Measurements from ENCODE around the gene IGLON5. TPM values are rescaled to one million over a fixed set of nuclear protein-coding genes. Genes with fewer than 3 reads are reported as not detected.
A peak's percentile ranks its signal among the peaks of the same experiment; 100 is the strongest.

Gene IGLON5
- total and polyA plus RNA-seq, 2 experiments from 2014 or later = 5.0 to 29.1 TPM

DNA sequence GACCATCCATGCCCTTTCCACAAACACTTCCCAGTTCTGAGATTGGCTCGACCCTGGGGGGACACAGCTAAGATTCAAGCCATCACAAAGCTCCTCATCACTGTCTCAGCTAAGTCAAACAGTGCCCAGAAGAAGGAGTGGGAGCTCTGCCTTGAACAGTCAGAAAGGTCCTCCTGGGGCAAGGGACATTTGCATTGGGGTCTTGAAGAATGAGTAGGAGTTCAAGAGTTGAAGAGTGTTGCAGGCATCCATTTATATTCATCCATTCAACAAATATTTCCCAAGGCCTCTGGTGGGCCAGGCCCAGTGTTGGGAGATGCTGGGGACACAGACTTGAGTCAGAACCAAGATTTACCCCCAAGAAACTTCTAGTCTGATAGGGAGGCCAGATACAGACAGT lies 6.5 kb downstream of the IGLON5 start:
- Mint-ChIP-seq H3K36me3 (ENCODE audit: low read depth) (peaks cover 18% of the 10 kb centered on the region), H3K27me3 (ENCODE audit: insufficient read depth, low read depth, poor library complexity) (peaks cover 8% of the 10 kb centered on the region), H3K4me3 (no peak overlapping the region), H3K27ac (no peak overlapping the region), H3K9me3 (peaks cover 7% of the 10 kb centered on the region), H3K4me1 (peaks cover 12% of the 10 kb centered on the region)
- Histone ChIP-seq H3K4me3 (no peak overlapping the region), H4K20me1 (replicated peaks; ENCODE audit: insufficient read depth) (no peaks in the 10 kb centered on the region; the same call in 1 of the 2 replicates), H2AFZ (no peak overlapping the region), H3F3A (replicated peaks; ENCODE audit: low read depth) (no peaks in the 10 kb centered on the region), H3K27me3 (ENCODE audit: insufficient read depth) (no peaks in the 10 kb centered on the region), H3K27ac (ENCODE audit: low read depth) (no peak overlapping the region), H3K36me3 (ENCODE audit: insufficient read depth) (no peaks in the 10 kb centered on the region), H3K4me1 (ENCODE audit: insufficient read depth) (peaks cover 4% of the 10 kb centered on the region), H3K9me2 (ENCODE audit: insufficient read depth) (no peaks in the 10 kb centered on the region), H3K4me2 (no peak overlapping the region), H3K79me2 (replicated peaks; ENCODE audit: insufficient read depth) (no peaks in the 10 kb centered on the region)
- TF ChIP-seq JUNB (IDR thresholded peaks at IDR 0.05; ENCODE audit: unreplicated experiment) (no peak), POLR2AphosphoS5 (IDR thresholded peaks at IDR 0.05; ENCODE audit: low read depth) (no peak), EZH2phosphoT487 (IDR thresholded peaks at IDR 0.05; ENCODE audit: unreplicated experiment) (no peak), ZNF114 (CRISPR knock-in tag; IDR thresholded peaks at IDR 0.05) (no peak), CREB1 (CRISPR knock-in tag; IDR thresholded peaks at IDR 0.05; ENCODE audit: low read depth) (no peak)
- ATAC-seq = no peak
- no peak for DNase-seq (ENCODE audit: low spot score)

DNA sequence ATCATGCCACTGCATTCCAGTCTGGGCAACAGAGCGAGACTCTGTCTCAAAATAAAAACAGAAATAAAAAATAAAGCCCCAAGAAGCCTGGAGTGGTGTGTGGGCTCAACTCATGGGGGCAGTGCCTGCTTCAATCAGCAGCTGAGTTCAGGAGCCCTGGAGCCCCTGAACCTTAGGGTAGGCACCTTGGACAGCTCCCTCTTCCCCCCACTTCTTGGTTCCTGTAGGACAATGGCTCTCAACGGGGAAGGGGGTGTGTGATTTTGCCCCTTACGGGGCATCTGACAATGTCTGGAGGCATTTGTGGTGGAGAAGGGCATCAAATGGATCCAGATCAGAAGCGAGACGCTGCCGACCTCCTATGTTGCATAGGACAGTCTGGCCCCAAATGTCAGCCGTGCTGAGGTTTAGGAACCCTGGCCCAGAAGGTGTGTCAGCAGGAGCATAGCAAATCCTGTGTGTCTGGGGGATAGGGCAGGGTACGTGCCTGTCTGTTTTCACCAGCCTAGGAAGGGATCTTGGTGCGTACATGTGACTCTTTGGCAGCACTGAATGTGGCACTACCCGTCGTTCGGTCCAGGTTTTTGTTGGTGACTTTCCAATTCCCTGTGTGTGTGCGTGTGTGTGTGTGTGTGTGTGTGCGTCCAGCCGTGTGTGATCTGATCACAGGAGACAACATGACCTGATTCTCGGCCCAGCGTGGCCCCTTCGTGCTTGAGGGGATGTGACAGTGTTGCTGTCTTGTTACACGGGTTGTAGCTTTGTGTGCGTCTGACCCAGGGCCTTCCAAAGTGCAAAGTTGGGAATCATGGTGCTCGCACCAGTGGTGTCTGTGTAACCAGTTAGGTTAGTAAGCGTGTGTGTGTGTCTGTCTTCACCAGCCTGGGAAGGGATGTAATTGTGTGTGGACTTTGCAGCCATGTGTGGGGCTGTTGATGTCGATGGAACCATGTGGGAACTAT lies 7.5 kb downstream of the IGLON5 start:
- Histone ChIP-seq H3K4me2 (no peak overlapping the region), H3K4me1 (ENCODE audit: insufficient read depth) (no peaks in the 10 kb centered on the region; the same call in 1 of the 2 replicates), H3K36me3 (ENCODE audit: insufficient read depth) (no peaks in the 10 kb centered on the region), H3K4me3 (no peak overlapping the region), H3K27me3 (ENCODE audit: insufficient read depth) (no peaks in the 10 kb centered on the region), H3F3A (replicated peaks; ENCODE audit: low read depth) (no peaks in the 10 kb centered on the region), H3K27ac (ENCODE audit: low read depth) (no peak overlapping the region), H4K20me1 (replicated peaks; ENCODE audit: insufficient read depth) (no peaks in the 10 kb centered on the region; the same call in 1 of the 2 replicates), H3K9me2 (ENCODE audit: insufficient read depth) (no peaks in the 10 kb centered on the region), H2AFZ (no peak overlapping the region), H3K79me2 (replicated peaks; ENCODE audit: insufficient read depth) (no peaks in the 10 kb centered on the region)
- peaks cover 3% of the 10 kb centered on the region; the same call in 2 of the 3 replicates for H3K9me3 Mint-ChIP-seq
- peaks cover 6% of the 10 kb centered on the region for H3K4me1 Mint-ChIP-seq
- peaks cover 12% of the 10 kb centered on the region for H3K36me3 Mint-ChIP-seq (ENCODE audit: low read depth)
- no peak overlapping the region for H3K4me3 Mint-ChIP-seq
- no peak for TF ChIP-seq POLR2AphosphoS5 (IDR thresholded peaks at IDR 0.05; ENCODE audit: low read depth)
- TF ChIP-seq, protein P1, sequence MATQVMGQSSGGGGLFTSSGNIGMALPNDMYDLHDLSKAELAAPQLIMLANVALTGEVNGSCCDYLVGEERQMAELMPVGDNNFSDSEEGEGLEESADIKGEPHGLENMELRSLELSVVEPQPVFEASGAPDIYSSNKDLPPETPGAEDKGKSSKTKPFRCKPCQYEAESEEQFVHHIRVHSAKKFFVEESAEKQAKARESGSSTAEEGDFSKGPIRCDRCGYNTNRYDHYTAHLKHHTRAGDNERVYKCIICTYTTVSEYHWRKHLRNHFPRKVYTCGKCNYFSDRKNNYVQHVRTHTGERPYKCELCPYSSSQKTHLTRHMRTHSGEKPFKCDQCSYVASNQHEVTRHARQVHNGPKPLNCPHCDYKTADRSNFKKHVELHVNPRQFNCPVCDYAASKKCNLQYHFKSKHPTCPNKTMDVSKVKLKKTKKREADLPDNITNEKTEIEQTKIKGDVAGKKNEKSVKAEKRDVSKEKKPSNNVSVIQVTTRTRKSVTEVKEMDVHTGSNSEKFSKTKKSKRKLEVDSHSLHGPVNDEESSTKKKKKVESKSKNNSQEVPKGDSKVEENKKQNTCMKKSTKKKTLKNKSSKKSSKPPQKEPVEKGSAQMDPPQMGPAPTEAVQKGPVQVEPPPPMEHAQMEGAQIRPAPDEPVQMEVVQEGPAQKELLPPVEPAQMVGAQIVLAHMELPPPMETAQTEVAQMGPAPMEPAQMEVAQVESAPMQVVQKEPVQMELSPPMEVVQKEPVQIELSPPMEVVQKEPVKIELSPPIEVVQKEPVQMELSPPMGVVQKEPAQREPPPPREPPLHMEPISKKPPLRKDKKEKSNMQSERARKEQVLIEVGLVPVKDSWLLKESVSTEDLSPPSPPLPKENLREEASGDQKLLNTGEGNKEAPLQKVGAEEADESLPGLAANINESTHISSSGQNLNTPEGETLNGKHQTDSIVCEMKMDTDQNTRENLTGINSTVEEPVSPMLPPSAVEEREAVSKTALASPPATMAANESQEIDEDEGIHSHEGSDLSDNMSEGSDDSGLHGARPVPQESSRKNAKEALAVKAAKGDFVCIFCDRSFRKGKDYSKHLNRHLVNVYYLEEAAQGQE (IDR thresholded peaks at IDR 0.05; ENCODE audit: unreplicated experiment) = peak; percentile 80
- no peak for DNase-seq (ENCODE audit: low spot score)
- H3K27ac Mint-ChIP-seq = no peak overlapping the region
- ATAC-seq = peak; percentile 71
- H3K27me3 Mint-ChIP-seq (ENCODE audit: insufficient read depth, low read depth, poor library complexity) = peaks cover 13% of the 10 kb centered on the region

Data from GM23338 (cell line).